ENCODE results near the gene FSHR. TPM values are rescaled to one million over a fixed set of nuclear protein-coding genes. Genes with fewer than 3 reads are reported as not detected.

FSHR gene
- total RNA-seq, 1 donor, result not detected

- no peak overlapping the region for H3K4me3 ChIP-seq (ENCODE audit: low read depth, low read length)
- no peak for DNase-seq (ENCODE audit: low read depth)
- no peak for TF ChIP-seq CTCF (IDR thresholded peaks at IDR 0.05; ENCODE audit: insufficient read depth, low read depth, low read length)
Measured at GRCh38 chr2:49178656-49179055, 24.3 kb upstream of the FSHR start.

- DNase-seq (ENCODE audit: low read depth), result no peak
- no peak overlapping the region for H3K4me3 ChIP-seq (ENCODE audit: low read depth, low read length)
- no peak for TF ChIP-seq CTCF (IDR thresholded peaks at IDR 0.05; ENCODE audit: insufficient read depth, low read depth, low read length)
Measured at GRCh38 chr2:49177194-49177593, 22.9 kb upstream of the FSHR start.

- no peak overlapping the region for H3K4me3 ChIP-seq (ENCODE audit: low read depth, low read length)
- no peak for TF ChIP-seq CTCF (IDR thresholded peaks at IDR 0.05; ENCODE audit: insufficient read depth, low read depth, low read length)
- no peak for DNase-seq (ENCODE audit: low read depth)
Measured at GRCh38 chr2:49175831-49176230, 21.5 kb upstream of the FSHR start.

GRCh38 chr2:49174750-49175149, 20.4 kb upstream of the FSHR start:
- TF ChIP-seq CTCF (IDR thresholded peaks at IDR 0.05; ENCODE audit: insufficient read depth, low read depth, low read length), result no peak
- no peak for DNase-seq (ENCODE audit: low read depth)
- H3K4me3 ChIP-seq (ENCODE audit: low read depth, low read length), result no peak overlapping the region

- DNase-seq (ENCODE audit: low read depth), result no peak
- TF ChIP-seq CTCF (IDR thresholded peaks at IDR 0.05; ENCODE audit: insufficient read depth, low read depth, low read length), result no peak
- H3K4me3 ChIP-seq (ENCODE audit: low read depth, low read length), result no peak overlapping the region
Measured at GRCh38 chr2:49167131-49167530, 12.8 kb upstream of the FSHR start.

GRCh38 chr2:49165662-49166061, 11.3 kb upstream of the FSHR start:
- no peak for DNase-seq (ENCODE audit: low read depth)
- H3K4me3 ChIP-seq (ENCODE audit: low read depth, low read length), result no peak overlapping the region
- TF ChIP-seq CTCF (IDR thresholded peaks at IDR 0.05; ENCODE audit: insufficient read depth, low read depth, low read length), result no peak

GRCh38 chr2:49164729-49165128, 10.4 kb upstream of the FSHR start:
- no peak for TF ChIP-seq CTCF (IDR thresholded peaks at IDR 0.05; ENCODE audit: insufficient read depth, low read depth, low read length)
- no peak overlapping the region for H3K4me3 ChIP-seq (ENCODE audit: low read depth, low read length)
- DNase-seq (ENCODE audit: low read depth), result no peak

Data from fibroblast of villous mesenchyme (primary cell).